Stimulated activated naive CD4-positive, alpha-beta T cell treated with Interleukin-2 at 50 U/mL for 16 hours (primary cell): ENCODE results near the gene TRPC4AP.
"Not testable (repeated sequence)": the region's sequence is repeated elsewhere in the genome, so short reads cannot be mapped to it uniquely, and the experiment has no call there.

Experiments
- DNase-seq: peaks from one replicate; lab custom pipeline; 2025; lab: John Stamatoyannopoulos, UW

The TRPC4AP gene

DNA sequence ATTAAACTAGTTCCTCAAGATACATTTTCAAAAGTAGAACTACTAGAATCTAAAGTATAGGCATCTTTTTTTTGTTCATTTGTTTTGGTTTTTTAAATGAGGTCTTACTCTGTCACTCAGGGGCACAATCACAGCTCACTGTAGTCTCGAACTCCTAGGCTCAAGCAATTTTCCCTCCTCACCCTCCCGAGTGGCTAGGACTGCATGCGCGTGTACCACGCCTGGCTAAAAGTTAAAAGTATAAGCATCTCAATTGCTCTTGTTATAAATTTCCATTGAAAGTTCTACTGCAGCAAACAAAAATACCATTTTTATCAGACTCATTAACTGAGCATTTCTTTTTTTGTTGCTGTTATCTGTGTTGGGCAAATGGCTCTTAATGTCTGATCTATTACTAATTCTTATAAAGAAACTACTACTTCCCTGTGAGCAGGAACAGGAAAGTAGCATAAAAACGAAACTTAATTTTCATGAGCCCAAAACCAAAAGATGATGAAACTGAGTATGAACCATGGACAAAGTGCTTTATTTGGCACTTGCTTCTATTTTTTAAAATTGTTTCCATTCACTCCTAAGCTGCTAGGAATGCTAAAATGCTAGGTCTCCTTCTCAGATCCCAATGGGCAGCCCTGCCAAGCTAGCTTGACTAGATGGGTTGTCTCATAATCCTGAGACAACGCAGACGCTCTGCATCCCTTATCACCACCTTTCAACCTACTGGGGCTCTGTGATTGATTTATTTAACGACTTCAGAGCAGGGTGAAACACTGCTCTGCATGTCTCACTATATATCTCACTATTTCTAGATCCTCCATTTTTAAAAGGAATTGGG lies 36.9 kb downstream of the TRPC4AP start:
- DNase-seq: no peak

DNA sequence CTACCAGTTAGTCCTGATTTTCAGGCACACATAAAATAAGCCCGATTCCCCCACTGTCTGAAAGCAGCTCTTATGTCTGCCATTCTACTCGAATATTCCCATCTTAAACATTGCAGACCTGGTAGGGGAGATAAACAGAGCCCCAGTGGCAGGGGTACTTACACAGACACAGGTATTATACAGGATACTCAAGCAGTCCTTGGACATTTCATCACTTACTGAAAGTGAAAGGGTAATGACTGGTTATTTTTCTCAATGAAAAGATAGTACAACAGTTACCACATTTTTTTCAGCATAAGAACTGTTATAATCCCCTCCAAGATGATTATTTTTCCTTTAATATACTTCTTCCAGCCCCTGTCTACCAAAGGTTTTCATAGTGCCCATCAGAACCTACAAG lies 37.8 kb downstream of the TRPC4AP start:
- no peak for DNase-seq

DNA sequence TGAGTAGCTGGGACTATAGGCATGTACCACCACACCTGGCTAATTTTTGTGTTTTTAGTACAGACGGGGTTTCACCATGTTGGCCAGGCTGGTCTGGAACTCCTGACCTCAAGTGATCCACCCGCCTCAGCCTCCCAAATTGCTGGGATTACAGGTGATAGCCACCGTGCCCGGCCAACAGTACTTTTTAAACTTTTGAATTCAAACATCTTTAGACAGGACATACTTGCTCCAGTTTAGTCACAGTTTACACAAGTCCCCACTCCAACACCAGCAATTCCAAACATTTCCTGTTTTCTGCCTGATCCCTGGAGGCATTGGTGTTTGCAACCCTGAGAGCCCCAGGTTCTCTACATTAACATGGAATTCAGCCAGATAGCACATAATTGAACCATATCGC lies 40.0 kb downstream of the TRPC4AP start:
- not testable (repeated sequence) for DNase-seq

DNA sequence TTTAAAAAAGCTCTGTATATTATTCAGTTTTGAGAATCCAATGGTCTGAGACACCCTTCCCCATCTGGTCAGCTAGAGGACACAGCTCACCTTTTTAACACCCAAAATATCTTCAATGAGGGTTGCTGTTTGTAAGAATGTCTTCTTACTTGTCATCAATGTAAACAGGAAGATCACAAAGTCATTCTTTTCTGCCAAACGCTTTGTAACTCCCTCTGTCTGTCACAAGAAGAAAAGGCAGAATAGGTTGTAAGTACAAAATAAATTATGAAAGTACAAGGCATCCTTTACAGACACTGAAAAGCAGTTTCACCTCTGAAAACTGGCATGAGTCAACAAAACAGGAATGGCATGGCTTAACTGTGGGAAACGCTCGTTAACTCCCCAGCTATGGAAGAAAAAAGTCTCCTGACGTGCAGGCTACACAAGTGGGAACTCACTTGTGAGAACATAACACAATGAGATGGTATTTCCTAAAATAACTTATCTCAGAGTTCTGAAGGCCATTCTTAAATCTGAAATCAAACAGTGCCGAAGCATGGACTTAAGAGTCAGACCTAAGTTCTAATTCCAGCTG lies 42.7 kb downstream of the TRPC4AP start:
- DNase-seq: no peak

DNA sequence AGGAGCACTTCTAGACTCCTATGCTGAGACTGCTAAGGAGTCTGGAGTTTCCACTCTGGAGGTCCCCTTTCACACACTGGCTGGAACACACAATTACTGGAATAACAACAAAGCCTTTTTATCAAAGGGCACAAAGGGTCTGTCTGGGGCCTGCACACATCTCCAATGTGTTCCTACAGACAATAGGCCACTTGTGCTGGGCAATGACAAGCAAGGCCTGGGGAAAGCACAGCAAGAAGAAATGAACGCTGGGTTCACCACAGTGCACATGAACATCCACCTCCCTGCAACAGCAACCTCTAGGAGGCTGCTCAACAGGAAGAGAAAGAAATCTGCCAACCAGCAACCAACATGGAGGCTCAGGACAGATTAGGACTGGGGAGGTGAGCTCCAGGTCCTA lies 43.9 kb downstream of the TRPC4AP start:
- no peak for DNase-seq

DNA sequence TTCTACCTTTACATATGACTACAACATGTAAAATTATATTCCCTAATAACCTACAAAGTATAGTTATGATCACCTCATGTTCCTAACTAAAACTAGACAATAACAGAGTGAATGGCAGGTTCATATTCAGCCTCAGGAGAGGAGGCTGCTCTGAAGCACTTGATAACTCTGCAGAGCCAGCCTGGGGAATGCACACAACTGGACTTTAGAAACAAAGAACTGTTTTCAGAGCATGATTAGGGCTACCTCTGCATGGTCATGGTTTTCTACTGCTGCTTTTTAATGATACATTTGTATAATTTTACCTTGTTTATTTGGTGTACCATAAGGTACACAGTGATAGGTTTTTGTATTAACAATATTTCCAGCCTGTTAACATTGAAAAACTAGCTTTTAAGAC lies 50.3 kb downstream of the TRPC4AP start:
- DNase-seq: no peak

DNA sequence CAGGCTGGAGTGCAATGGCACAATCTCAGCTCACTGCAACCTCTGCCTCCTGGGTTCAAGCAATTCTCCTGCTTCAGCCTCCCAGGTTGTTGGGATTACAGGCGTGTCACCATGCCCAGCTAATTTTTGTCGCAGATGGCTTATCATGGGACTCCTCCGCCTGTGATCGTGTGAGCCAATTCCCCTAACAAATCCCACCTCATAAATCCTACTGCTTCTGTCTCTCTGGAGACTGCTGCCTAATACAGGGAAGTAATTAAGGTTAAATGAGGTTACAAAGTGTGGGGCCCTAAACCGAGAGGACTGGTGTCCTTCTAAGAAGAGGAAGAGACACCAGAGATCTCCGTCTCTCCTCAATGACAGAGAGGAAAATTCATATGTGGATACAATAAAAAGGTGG lies 52.0 kb downstream of the TRPC4AP start:
- DNase-seq: no peak

DNA sequence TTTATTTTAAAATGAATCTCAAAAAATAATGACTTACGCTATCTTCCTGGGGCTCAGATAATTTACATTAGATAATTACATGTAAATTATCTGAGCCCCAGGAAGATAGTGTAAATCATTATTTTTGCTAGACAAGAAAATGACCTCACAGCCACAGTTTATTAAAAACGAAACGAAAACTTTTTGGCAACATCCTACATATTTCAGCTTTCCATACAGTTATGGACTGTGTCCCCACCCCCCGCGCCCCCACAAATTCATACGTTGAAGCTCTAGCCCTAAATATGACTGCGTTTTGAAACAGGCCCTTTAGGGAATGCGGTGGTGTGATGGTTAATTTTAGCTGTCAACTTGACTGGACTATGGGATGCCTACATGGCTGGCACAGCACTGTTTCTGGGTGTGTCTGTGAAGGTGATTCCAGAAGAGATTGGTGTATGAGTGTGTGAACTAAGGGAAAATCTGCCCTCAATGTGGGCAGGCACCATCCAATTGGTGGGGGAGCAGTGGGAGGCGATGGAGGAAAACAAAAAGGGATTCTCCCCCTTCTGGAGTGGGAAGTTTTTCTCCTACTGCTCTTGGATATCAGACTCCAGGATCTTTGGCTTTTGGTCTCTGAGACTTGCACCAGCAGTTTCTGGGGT lies 52.6 kb downstream of the TRPC4AP start:
- no peak for DNase-seq

DNA sequence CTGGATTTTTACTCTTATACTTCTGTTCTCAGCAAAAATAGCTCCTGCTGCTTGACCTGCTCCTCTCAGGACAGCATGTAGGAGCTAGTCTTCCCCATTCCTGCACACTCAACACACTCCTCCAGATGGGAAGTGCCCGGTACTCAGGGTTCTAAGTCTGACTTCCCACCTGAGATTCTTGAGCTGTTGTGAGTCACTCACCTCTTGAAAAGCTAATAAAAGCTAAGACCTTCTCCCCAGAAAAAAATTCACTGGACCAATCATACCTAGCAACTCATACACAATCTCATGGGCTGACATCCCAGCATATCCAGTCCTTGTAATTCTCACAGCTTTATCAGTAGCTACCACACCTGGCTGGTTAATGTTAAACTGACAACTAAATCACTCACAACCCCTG lies 53.5 kb downstream of the TRPC4AP start:
- no peak for DNase-seq

DNA sequence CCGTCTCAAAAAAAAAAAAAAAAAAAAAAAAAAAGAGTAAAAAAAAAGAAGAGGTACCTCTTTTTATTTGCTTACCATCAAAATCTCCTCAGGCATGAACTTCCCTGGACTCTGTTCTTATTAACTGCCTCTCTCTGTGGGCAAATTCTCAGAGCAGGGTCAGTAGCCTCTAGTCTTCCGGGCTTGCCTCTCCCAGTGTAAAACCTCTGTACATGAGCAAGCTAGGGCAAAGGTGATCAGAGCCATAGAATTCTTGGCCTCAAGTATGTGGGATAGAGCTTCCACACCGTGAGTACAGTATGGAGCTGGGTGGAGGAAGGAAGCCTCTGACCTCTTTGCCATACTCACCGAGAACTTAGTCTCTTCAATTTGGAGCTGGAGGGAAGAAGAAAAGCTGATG lies 58.5 kb downstream of the TRPC4AP start:
- DNase-seq: no peak

DNA sequence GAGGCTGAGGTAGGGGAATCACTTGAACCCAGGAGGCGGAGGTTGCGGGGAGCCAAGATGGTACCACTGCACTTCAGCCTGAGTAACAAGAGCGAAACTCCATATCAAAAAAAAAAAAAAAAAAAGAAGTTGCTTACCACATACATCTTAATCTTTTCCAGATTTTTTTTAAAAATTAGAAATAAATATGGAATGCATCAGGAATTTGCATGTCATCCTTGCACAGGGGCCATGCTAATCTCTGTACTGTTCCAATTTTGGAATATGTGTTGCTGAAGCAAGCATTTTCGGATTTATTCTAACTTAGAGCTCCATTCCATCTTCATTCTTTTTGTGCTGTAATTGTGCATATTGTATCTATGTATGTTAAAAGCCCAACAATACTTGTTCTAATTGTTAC lies 62.5 kb downstream of the TRPC4AP start:
- DNase-seq: no peak

DNA sequence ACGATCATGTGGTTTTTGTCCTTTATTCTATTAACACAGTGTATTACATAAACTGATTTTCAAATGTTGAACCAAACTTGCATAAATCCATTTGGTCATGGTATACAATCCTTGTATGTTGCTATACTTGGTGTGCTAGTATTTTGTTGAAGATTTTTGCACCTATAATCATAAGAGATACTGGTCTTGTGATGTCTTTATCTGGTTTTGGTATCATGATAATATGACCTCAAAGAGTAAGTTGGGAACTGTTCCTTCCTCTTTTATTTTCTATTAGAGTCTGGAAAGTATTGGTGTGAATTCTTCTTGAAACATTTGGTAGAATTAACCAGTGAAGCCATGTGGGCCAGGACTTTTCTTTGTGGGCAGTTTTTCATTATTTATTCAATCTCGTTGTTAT lies 65.3 kb downstream of the TRPC4AP start:
- no peak for DNase-seq

DNA sequence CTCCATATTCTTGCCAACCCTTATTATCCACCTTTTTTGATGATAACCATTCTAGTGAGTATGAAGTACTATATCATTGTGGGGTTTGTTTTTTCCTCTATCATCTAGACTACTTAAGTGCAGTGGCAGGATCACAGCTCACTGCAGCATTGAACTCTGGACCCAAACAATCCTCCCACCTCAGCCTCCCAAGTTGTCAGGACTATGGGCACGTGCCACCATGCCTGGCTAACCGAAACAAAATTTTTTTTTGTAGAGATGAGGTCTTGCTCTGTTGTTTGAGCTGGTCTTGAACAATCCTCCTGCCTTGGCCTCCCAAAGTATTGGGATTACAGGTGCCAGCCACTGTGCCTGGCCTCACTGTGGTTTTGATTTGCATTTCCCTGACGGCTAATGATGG lies 67.5 kb downstream of the TRPC4AP start:
- DNase-seq: no peak

DNA sequence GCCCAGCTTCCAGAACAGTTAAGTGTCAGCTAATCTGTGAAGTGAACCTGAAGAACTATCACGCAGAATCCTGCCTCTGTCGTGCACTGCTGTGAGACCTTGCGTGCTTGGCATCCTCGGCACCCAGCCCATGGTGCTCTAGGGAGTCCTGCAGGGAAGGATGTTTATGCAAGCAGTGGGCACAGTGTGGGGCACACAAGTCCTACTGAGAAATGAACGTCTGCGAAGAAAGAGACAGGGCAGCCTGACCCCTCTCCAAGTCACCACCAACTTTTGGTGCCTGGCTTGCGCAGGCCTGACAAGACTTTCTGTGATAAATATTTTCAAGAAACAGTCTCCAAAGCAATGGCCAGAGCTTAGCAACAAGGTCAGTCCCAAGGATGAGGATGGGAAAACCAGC lies 69.0 kb downstream of the TRPC4AP start:
- DNase-seq: no peak

DNA sequence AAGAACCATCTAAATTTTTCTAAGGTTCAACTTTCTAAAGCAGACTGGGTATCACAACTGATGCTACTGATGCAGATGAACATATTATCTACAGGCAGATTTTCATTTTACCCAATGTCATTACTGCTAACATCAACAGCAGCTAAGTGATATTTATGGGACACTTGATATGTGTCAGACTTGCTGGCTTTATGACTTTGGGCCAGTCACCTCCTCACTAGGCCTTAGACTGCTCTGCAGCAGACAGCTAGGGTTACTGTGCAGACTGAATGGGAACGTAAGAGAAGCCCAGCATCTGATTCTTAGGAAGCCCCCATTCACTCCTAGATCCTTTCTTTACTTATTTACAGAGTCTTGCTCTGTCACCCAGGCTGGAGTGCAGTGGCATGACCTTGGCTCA lies 70.8 kb downstream of the TRPC4AP start:
- no peak for DNase-seq

DNA sequence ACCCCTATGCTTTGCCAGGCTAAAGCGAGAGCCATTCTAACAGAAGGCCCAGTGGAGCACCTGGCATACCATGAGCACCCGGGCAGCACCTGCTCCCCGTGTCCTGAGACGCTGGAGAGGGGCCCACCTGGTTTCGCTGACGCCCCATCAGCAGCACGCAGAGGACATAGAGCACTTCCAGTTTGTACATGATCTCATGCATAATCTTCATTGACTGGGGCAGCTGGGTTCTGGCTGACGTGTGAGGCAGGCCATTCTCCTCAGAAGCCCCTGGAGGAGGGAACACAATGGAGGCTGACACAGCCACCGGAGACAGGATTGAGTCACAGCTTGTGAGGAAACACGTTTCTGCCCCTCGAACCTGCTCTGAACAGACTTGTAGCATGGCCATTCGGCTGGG lies 71.5 kb downstream of the TRPC4AP start:
- DNase-seq: no peak

DNA sequence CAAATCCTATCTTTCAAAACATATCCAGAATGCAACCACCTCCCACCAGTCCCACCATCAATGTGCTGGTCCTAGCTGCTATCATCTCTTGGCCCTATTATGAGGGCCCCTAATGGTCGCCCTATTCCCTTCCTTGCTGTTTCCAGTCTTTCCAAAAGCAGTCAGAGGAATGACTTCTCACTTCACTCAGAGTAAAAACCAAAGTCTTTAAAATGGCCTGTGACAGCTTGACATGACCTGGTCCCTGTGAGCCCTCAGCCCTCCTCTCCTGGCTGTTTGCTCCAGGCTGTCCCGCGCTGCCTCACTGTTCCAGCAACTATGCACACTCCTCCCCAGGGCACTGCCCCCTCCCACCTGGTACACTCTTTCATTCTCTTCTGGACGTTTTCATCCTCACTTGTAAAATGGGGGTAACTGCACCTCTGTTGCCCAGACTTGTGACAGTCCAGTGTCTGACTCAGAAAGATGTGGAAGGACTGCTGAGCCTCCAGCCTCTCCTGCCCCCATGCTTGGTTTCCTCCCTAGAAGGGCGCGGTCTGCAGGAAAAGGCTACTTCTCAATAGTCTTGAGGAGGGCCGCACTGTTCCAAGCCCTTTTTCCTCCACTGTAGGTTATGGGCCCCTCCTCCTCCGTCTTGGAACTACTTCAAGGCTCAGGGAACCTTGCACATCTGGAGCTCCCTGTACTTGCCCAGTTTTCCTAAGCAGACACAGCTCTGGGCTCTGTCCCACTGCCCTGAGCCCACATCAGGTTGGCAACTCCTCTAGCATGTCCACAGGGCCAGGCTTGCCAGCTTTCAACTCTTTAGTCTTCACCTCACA lies 72.3 kb downstream of the TRPC4AP start:
- DNase-seq: no peak

DNA sequence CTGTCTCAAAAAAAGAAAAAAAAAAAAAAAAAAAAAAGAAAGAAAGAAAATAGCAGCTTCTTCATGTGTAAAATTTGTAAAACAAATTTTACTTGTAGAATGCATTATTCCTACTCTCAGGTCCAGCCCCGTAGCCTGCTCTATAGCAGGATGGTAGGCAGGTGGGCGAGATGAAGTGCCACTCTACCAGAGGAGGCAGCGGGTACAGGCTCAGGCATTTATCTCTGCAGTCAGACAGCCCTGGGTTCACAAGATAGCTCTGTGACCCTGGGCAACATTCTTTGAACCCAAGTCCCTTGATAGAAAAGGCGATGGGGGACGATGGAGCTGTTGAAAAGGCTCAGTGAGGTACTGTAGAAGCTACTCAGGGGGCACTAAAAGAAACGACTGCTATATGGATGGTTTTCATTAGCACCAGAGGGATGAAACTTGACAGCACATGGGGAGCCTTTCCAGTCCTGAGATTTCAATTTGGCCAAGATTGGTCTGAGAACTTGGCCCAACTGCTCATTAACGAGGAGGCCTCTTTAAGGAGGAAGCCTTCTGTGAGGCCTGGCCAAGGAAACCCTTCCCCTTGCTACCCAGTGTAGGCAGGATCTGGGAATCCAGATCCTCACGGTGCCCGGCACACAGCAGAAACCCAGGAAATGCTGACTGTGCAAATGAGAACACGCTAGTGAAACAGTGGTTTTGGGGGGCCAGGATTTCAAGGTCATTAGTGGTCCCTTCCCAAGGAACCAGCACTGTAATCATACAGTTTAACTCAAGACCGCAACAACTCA lies 73.8 kb downstream of the TRPC4AP start:
- DNase-seq: no peak

DNA sequence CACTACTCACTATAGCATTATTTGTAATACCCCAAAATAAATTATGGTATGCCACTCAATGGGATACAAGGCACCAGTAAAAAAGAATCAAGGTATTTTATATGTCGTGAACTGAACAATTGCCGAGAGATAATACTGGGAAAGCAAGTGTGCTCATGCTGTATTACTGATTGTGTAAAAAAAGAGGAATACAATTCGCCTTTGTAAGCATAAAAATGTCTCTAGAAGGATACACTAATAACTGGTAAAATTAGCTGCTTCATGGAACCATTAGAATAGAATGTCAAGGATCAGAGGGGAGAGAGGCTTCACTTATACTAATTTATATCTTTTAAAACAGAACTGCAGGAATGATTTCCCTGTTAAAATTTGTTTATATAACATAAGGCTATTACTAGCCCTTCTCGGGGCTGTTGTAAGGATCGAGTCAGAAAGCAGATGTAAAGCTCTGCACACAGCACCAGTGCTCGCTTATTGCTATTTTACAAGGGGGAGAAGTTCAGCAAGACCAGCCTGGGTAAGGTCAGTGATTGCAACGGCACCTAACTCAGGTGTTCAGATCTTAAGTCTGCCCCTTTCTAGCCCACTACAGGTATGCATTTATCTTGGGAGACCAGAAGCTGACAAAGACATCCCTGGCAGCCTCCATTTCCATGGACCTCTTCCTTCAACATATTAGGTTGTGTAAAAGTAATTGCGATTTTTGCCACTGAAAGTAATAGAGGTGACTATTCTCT lies 75.3 kb downstream of the TRPC4AP start:
- no peak for DNase-seq

DNA sequence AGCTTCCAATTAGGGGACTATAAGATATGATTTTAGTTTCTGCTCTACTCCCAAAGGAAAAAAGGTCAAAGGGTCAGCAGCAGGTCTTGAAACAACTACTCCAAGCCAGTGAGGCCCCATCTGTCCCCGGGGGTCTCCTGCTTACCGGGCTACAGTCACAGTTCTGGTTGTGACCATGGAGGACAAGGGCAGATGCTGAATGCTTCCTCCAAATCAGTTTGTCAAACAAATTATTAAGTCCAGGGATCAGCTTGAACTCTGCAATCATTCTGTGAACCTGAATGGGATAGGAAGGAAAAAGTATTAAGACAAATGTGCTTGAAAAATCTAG lies 76.8 kb downstream of the TRPC4AP start:
- DNase-seq: no peak

DNA sequence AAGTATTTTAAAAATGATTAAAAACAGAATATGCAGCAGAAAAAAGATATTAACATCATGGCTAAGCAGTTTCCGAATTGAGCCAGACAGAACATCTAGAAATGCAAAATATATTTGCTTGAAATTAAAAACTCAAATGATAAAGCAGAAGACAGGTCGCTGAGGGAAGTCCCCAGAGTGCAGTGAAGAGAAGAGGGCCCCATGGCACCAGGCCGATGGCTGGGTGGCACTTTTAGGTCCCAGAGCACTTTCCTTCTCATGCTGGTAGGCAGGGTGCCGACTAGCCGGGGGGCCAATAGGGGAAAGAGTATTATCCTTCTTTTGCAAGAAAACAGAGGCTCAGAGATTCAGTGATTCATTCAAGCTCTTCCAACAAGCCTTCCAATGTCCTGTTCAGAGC lies 78.1 kb downstream of the TRPC4AP start:
- DNase-seq: no peak
